GM12878 (cell line): ENCODE results near the gene TMPRSS6. TPM values are rescaled to one million over a fixed set of nuclear protein-coding genes. Genes with fewer than 3 reads are reported as not detected.
A peak's percentile ranks its signal among the peaks of the same experiment; 100 is the strongest.

Experiments
- ATAC-seq: fragments of 200-7000 bp; cut with Tn5 transposase; 3 replicates; pipeline ENCODE4 v1.9.1; 2020; ENCODE audit warnings: mild to moderate bottlenecking, moderate library complexity
- BruUV-seq: library from RNA; stranded (reverse); fragments of 400-500 nt; replicated peaks from 2 replicates; lab custom pipeline; 2021; lab: Mats Ljungman, UMichigan
- CTCF ChIA-PET: fragments of 300-600 bp; sonication (Branson Sonifier 250); formaldehyde crosslinking; extraction: SDS; loops from one replicate; lab custom pipeline; 2021; ENCODE audit warnings: inconsistent platforms; lab: Yijun Ruan, JAX
- POLR2A ChIA-PET: fragments of 350-600 bp; formaldehyde crosslinking; extraction: SDS; loops from one replicate; lab custom pipeline; 2021; ENCODE audit warnings: inconsistent platforms; lab: Charles Lee
- RAD21 ChIA-PET: fragments of 300-600 bp; sonication (Branson Sonifier 250); formaldehyde crosslinking; loops from one replicate; lab custom pipeline; 2023; ENCODE audit warnings: antibody characterized with exemption; ENCODE audit not compliant: unreplicated experiment; lab: Charles Lee
- SMC1A ChIA-PET: fragments of 300-600 bp; sonication (Branson Sonifier 250); formaldehyde crosslinking; loops from one replicate; lab custom pipeline; 2023; ENCODE audit not compliant: unreplicated experiment, uncharacterized antibody; lab: Charles Lee
- DNase-seq: peaks from one replicate; pipeline ENCODE4 v3.0.0-alpha.2; 2011; ENCODE audit warnings: low read depth, low spot score
- FAIRE-seq: peaks from 3 replicates; lab custom pipeline; 2011; peaks lifted over from hg19 to GRCh38; lab: Jason Lieb, UNC
- H2AFZ ChIP-seq: 2 replicates; pipeline ENCODE4 v1.6.0; 2011; ENCODE audit warnings: low read depth, low read length, control low read depth; ENCODE audit not compliant: control insufficient read depth
- H3K27ac ChIP-seq: 2 replicates; pipeline ENCODE4 v1.5.1; 2011; ENCODE audit warnings: control low read depth; ENCODE audit not compliant: control insufficient read depth, insufficient read depth
- H3K27me3 ChIP-seq, 2 experiments: replicated peaks in 1 of 2; 2 replicates each; pipeline versions ENCODE4 v1.6.0 to v1.6.1; 2011; ENCODE audit warnings: low read length in 1 of 2; ENCODE audit not compliant: control insufficient read depth in 2 of 2, insufficient read depth in 2 of 2
- H3K36me3 ChIP-seq, 2 experiments: 2 replicates each; pipeline ENCODE4 v1.5.1; 2011; ENCODE audit warnings: low read length in 1 of 2; ENCODE audit not compliant: control insufficient read depth in 2 of 2, insufficient read depth in 2 of 2
- H3K4me1 ChIP-seq: 2 replicates; pipeline ENCODE4 v1.6.1; 2011; ENCODE audit warnings: mild to moderate bottlenecking, low read length, moderate library complexity, mixed read lengths; ENCODE audit not compliant: control insufficient read depth, insufficient read depth
- H3K4me2 ChIP-seq: 2 replicates; pipeline ENCODE4 v1.6.0; 2011; ENCODE audit warnings: control low read depth; ENCODE audit not compliant: control insufficient read depth, insufficient read depth
- H3K4me3 ChIP-seq: fragments of 200-600 bp; sonication (generic); 2 replicates; pipeline ENCODE4 v1.5.1; 2016
- H3K79me2 ChIP-seq: 2 replicates; pipeline ENCODE4 v1.6.0; 2011; ENCODE audit warnings: low read length; ENCODE audit not compliant: control insufficient read depth, insufficient read depth
- H3K9ac ChIP-seq: 2 replicates; pipeline ENCODE4 v1.8.0; 2011; ENCODE audit warnings: low read length, control low read depth, mixed read lengths; ENCODE audit not compliant: control insufficient read depth, insufficient read depth
- H3K9me3 ChIP-seq: replicated peaks from 3 replicates; pipeline ENCODE4 v1.5.1; 2011; ENCODE audit warnings: mild to moderate bottlenecking, low read length; ENCODE audit not compliant: control insufficient read depth, insufficient read depth
- H4K20me1 ChIP-seq: 2 replicates; pipeline ENCODE4 v1.6.0; 2011; ENCODE audit not compliant: control insufficient read depth, insufficient read depth
- BACH1 ChIP-seq: fragments of 450-650 bp; IDR thresholded peaks from 2 replicates; pipeline ENCODE4 v1.6.1; 2017; ENCODE audit warnings: mild to moderate bottlenecking, borderline replicate concordance
- BCL3 ChIP-seq: IDR thresholded peaks from 2 replicates; pipeline ENCODE4 v1.6.1; 2011; ENCODE audit warnings: borderline replicate concordance, low read depth, mild to moderate bottlenecking, moderate library complexity, low read length; ENCODE audit not compliant: insufficient read depth, poor library complexity, severe bottlenecking
- CHD1 ChIP-seq: IDR thresholded peaks from 2 replicates; pipeline ENCODE4 v1.6.1; 2012; ENCODE audit warnings: low read depth, low read length, improper control_type of control experiment
- CHD2 ChIP-seq: IDR thresholded peaks from 2 replicates; pipeline ENCODE4 v1.6.1; 2011; ENCODE audit warnings: low read depth, low read length, improper control_type of control experiment, borderline replicate concordance
- ETV6 ChIP-seq, 2 experiments: fragments of 450-650 bp in 1 of 2; IDR thresholded peaks in 1 of 2; conservative IDR thresholded peaks in 1 of 2; 2 replicates each; pipeline ENCODE4 v1.6.1; 2014; ENCODE audit warnings: antibody characterized with exemption in 1 of 2, borderline replicate concordance in 1 of 2, low read depth in 1 of 2, mild to moderate bottlenecking in 1 of 2, moderate library complexity in 1 of 2
- LARP7 ChIP-seq: fragments of 450-650 bp; IDR thresholded peaks from 2 replicates; pipeline ENCODE4 v1.6.1; 2017; ENCODE audit warnings: mild to moderate bottlenecking
- MEF2A ChIP-seq: IDR thresholded peaks from 2 replicates; pipeline ENCODE4 v1.6.1; 2011; ENCODE audit warnings: low read depth, mild to moderate bottlenecking, low read length, moderate library complexity; ENCODE audit not compliant: insufficient read depth
- MLLT1 ChIP-seq: fragments of 450-650 bp; IDR thresholded peaks from 2 replicates; pipeline ENCODE4 v1.6.1; 2016; ENCODE audit warnings: mild to moderate bottlenecking
- MYB ChIP-seq: fragments of 150-350 bp; IDR thresholded peaks from 2 replicates; pipeline ENCODE4 v1.6.1; 2014; ENCODE audit warnings: mild to moderate bottlenecking, low read depth, low read length, borderline replicate concordance
- PAX8 ChIP-seq: fragments of 450-650 bp; IDR thresholded peaks from 2 replicates; pipeline ENCODE4 v1.6.1; 2017; ENCODE audit warnings: mild to moderate bottlenecking, moderate library complexity
- POU2F2 ChIP-seq: IDR thresholded peaks from 3 replicates; pipeline ENCODE4 v1.6.1; 2011; ENCODE audit warnings: low read depth, mild to moderate bottlenecking, low read length, borderline replicate concordance
- RELB ChIP-seq: fragments of 450-650 bp; IDR thresholded peaks from 2 replicates; pipeline ENCODE4 v1.6.1; 2017; ENCODE audit warnings: low read depth, mild to moderate bottlenecking, moderate library complexity
- SPI1 ChIP-seq: IDR thresholded peaks from 2 replicates; pipeline ENCODE4 v1.6.1; 2011; ENCODE audit warnings: low read depth, mild to moderate bottlenecking, low read length, moderate library complexity, borderline replicate concordance; ENCODE audit not compliant: insufficient read depth
- SREBF2 ChIP-seq: IDR thresholded peaks from 2 replicates; pipeline ENCODE4 v1.6.1; 2012; ENCODE audit warnings: mild to moderate bottlenecking, low read length
- ZBTB33 ChIP-seq: fragments of 450-650 bp; IDR thresholded peaks from 2 replicates; pipeline ENCODE4 v1.6.1; 2017; ENCODE audit warnings: mild to moderate bottlenecking
- ZNF24 ChIP-seq: fragments of 450-650 bp; IDR thresholded peaks from 2 replicates; pipeline ENCODE4 v1.6.1; 2017; ENCODE audit warnings: antibody characterized with exemption, mild to moderate bottlenecking
- ZZZ3 ChIP-seq: IDR thresholded peaks from 2 replicates; pipeline ENCODE4 v1.6.1; 2011; ENCODE audit warnings: low read depth; ENCODE audit not compliant: control insufficient read depth, insufficient read length
- WGBS: methylation state at CpG from one replicate; pipeline ENCODE4 v1.1.6; 2016; ENCODE audit warnings: low lambda C conversion rate; ENCODE audit not compliant: insufficient replicate concordance, insufficient coverage; ENCODE audit errors: missing lambda C conversion rate; 5-methylcytosine and 5-hydroxymethylcytosine counted together
- in situ Hi-C: fragments of 300-500 bp; cut with MboI; formaldehyde crosslinking; loops from 9 replicates; pipeline ENCODE4 v1.14.3; 2018; ENCODE audit warnings: mixed read lengths
- intact Hi-C: fragments of 100-400 bp; cut with micrococcal nuclease; formaldehyde crosslinking; loops from one replicate; pipeline ENCODE4 v1.14.2; 2022; ENCODE audit not compliant: unreplicated experiment
- polyA plus RNA-seq, 11 experiments: library from polyadenylated mRNA; depleted of rRNA in 4 of 11; unstranded in 6 of 11; stranded (reverse) in 5 of 11; fragments of >200 nt; fragmentation: Nextera tagmentation in 4 of 11; fragmentation: Illumina TruSeq in 1 of 11; extraction: Ambion mirVana in 4 of 11; extraction: Trizol in 1 of 11; gene quantifications; 1 replicate in 1 of 11; 2 replicates in 10 of 11; pipeline versions ENCODE4 v1.2.1 to v1.2.3, GENCODE V29; 2011 to 2016; ENCODE audit warnings: inconsistent platforms in 2 of 11, missing spikeins in 2 of 11, low read depth in 1 of 11
- total RNA-seq, 4 experiments: library from RNA; depleted of rRNA in 3 of 4; stranded (reverse); fragments of >200 nt in 3 of 4; fragmentation: Illumina TruSeq in 1 of 4; extraction: Trizol in 1 of 4; gene quantifications; 2 replicates each; pipeline versions ENCODE4 v1.2.1 to v1.2.3, GENCODE V29; 2013 to 2021

TMPRSS6 gene
- total and polyA plus RNA-seq, 10 of the 15 experiments (the other 5 are each of a cell fraction or from before 2014, with no cell fraction given): 0.06 to 0.69 (median 0.19) TPM; not detected in 6

GRCh38 chr22:37018086-37018814 is 91.3 kb downstream of the TMPRSS6 start:
- H3K4me2 ChIP-seq: peak overlapping the region; percentile 89
- BruUV-seq: no TSS peak
- 90% methylated on average over 41 of the region's 45 CpGs for WGBS
- peak overlapping the region; percentile 78; the same call in 1 of the 2 replicates for H3K4me3 ChIP-seq
- no peak overlapping the region for H3K27ac ChIP-seq
- ChIA-PET POLR2A (interaction anchor here (0.6 to 1.2 kb wide), 2 partner anchors 93 to 242 kb away, joined by 3 to 4 read pairs; partner anchors contain the start of gene IFT27), CTCF (interaction anchor here (0.6 to 5.5 kb wide), 3 partner anchors 26 to 839 kb away, joined by 3 to 39 read pairs (median 3); no protein-coding TSS in a partner anchor), RAD21 (interaction anchor here (1.2 to 1.3 kb wide), 2 partner anchors 27 to 180 kb away, joined by 4 to 5 read pairs; no protein-coding TSS in a partner anchor), SMC1A (no interaction called here)
- ATAC-seq (no peak), DNase-seq (no peak), FAIRE-seq (no peak)
- H3K4me1 ChIP-seq: peaks cover 8% of the 10 kb centered on the region
- H3K36me3 ChIP-seq: no peaks in the 10 kb centered on the region; a peak in 1 of 4 replicates
- no peak overlapping the region for H2AFZ ChIP-seq
- in situ Hi-C loops: no loop called here
- H4K20me1 ChIP-seq: no peaks in the 10 kb centered on the region
- peaks cover 2% of the 10 kb centered on the region; the same call in 1 of the 2 replicates for H3K79me2 ChIP-seq
- H3K9me3 ChIP-seq: no peaks in the 10 kb centered on the region
- H3K9ac ChIP-seq: peak overlapping the region; percentile 74; the same call in 1 of the 2 replicates
- H3K27me3 ChIP-seq: no peaks in the 10 kb centered on the region
- intact Hi-C loops: no loop called here
- TF ChIP-seq MLLT1: no peak
- no peak for TF ChIP-seq LARP7
- TF ChIP-seq POU2F2: no peak
- no peak for TF ChIP-seq ETV6 (conservative IDR thresholded peaks at IDR 0.05 in 1 of 2, IDR thresholded peaks at IDR 0.05 in 1 of 2; ENCODE audit: borderline replicate concordance in 1 of 2, low read depth in 1 of 2)
- no peak for TF ChIP-seq ZNF24
- no peak for TF ChIP-seq BACH1
- TF ChIP-seq SPI1: no peak
- no peak for TF ChIP-seq PAX8
- no peak for TF ChIP-seq ZBTB33
- TF ChIP-seq MEF2A: no peak
- no peak for TF ChIP-seq MYB
- TF ChIP-seq RELB: no peak
- TF ChIP-seq SREBF2: no peak
- TF ChIP-seq CHD1: no peak
- TF ChIP-seq BCL3: no peak
- TF ChIP-seq CHD2: no peak
- no peak for TF ChIP-seq ZZZ3
